K562 (cell line): ENCODE results near the gene APOM. TPM values are rescaled to one million over a fixed set of nuclear protein-coding genes. Genes with fewer than 3 reads are reported as not detected.

Experiments
- ATAC-seq: fragments of 200-7000 bp; cut with Tn5 transposase; 3 replicates; pipeline ENCODE4 v1.9.1; 2020; ENCODE audit warnings: moderate library complexity
- BruUV-seq: library from RNA; stranded (reverse); fragments of 400-500 nt; replicated peaks from 2 replicates; lab custom pipeline; 2021; lab: Mats Ljungman, UMichigan
- CTCF ChIA-PET: fragments of 300-600 bp; formaldehyde crosslinking; extraction: SDS; loops from one replicate; lab custom pipeline; 2021; ENCODE audit warnings: low intra/inter-chr PET ratio; lab: Yijun Ruan, JAX
- POLR2A ChIA-PET: fragments of 300-600, 350-650 bp; sonication (Branson Sonifier 250); formaldehyde crosslinking; extraction: SDS; loops from one replicate; lab custom pipeline; 2021; ENCODE audit warnings: antibody characterized with exemption, inconsistent platforms; lab: Yijun Ruan, JAX
- DNase-seq, 4 experiments: peaks; one replicate each; pipeline versions ENCODE4 v3.0.0 to v3.0.0-alpha.2; 2011 to 2018; ENCODE audit warnings: low spot score in 3 of 4, mixed read lengths in 3 of 4; ENCODE audit errors: extremely low read depth in 1 of 4
- FAIRE-seq: peaks from 2 replicates; lab custom pipeline; 2011; peaks lifted over from hg19 to GRCh38; lab: Jason Lieb, UNC
- H2AFZ ChIP-seq: 2 replicates; pipeline ENCODE4 v1.6.0; 2011; ENCODE audit warnings: low read depth, low read length, control low read depth, inconsistent platforms
- H3K27ac ChIP-seq: fragments of 200-600 bp; 3 replicates; pipeline ENCODE4 v1.8.0; 2011; ENCODE audit warnings: low read depth, mild to moderate bottlenecking, control low read depth, inconsistent platforms, low read length, moderate library complexity, mixed read lengths; ENCODE audit errors: extremely low read depth
- H3K27me3 ChIP-seq, 2 experiments: fragments of 300-600 bp in 1 of 2; 2 replicates in 1 of 2; 3 replicates in 1 of 2; pipeline versions ENCODE4 v1.6.0 to v1.8.0; 2011; ENCODE audit warnings: inconsistent platforms in 2 of 2, low read length in 2 of 2, mild to moderate bottlenecking in 1 of 2, mixed read lengths in 1 of 2, moderate library complexity in 1 of 2; ENCODE audit not compliant: control insufficient read depth in 2 of 2, insufficient read depth in 2 of 2
- H3K36me3 ChIP-seq: fragments of 300-600 bp; 3 replicates; pipeline ENCODE4 v1.8.0; 2011; ENCODE audit warnings: mild to moderate bottlenecking, low read length, inconsistent platforms; ENCODE audit not compliant: control insufficient read depth, insufficient read depth
- H3K4me1 ChIP-seq, 2 experiments: fragments of 200-600 bp in 1 of 2; replicated peaks in 1 of 2; 2 replicates in 1 of 2; 3 replicates in 1 of 2; pipeline versions ENCODE4 v1.5.1 to v1.8.0; 2011; ENCODE audit warnings: inconsistent platforms in 2 of 2, low read length in 2 of 2, mild to moderate bottlenecking in 1 of 2, mixed read lengths in 1 of 2, moderate library complexity in 1 of 2; ENCODE audit not compliant: control insufficient read depth in 2 of 2, insufficient read depth in 2 of 2
- H3K4me2 ChIP-seq: 2 replicates; pipeline ENCODE4 v1.6.1; 2011; ENCODE audit warnings: low read length, control low read depth, inconsistent platforms, mixed read lengths; ENCODE audit not compliant: insufficient read depth
- H3K4me3 ChIP-seq: fragments of 200-600 bp; sonication (generic), shearing (Covaris generic); 2 replicates; pipeline ENCODE4 v1.5.1; 2016; ENCODE audit warnings: control low read depth, inconsistent platforms
- H3K79me2 ChIP-seq: fragments of 200-600 bp; 3 replicates; pipeline ENCODE4 v1.8.0; 2011; ENCODE audit warnings: low read length, inconsistent platforms; ENCODE audit not compliant: control insufficient read depth, insufficient read depth
- H3K9ac ChIP-seq, 2 experiments: 2 replicates each; pipeline versions ENCODE4 v1.6.0 to v1.6.1; 2011; ENCODE audit warnings: low read depth in 2 of 2, low read length in 2 of 2, control low read depth in 1 of 2, inconsistent platforms in 1 of 2, mild to moderate bottlenecking in 1 of 2, mixed read lengths in 1 of 2; ENCODE audit not compliant: insufficient read depth in 1 of 2
- H3K9me1 ChIP-seq: one replicate; pipeline ENCODE4 v1.6.0; 2011; ENCODE audit warnings: inconsistent platforms, mild to moderate bottlenecking, low read length, moderate library complexity; ENCODE audit not compliant: control insufficient read depth, insufficient read depth
- H3K9me3 ChIP-seq: replicated peaks from 2 replicates; pipeline ENCODE4 v1.5.1; 2011; ENCODE audit warnings: low read depth, low read length, inconsistent platforms; ENCODE audit not compliant: control insufficient read depth, insufficient read depth
- H4K20me1 ChIP-seq: replicated peaks from 2 replicates; pipeline ENCODE4 v1.6.1; 2011; ENCODE audit warnings: low read length, inconsistent platforms, mixed read lengths; ENCODE audit not compliant: control insufficient read depth, insufficient read depth
- ADNP ChIP-seq: fragments of 200-800 bp; sonication (Bioruptor generic); IDR thresholded peaks from 2 replicates; pipeline ENCODE4 v1.6.1; 2016; ENCODE audit warnings: missing genetic modification characterization, missing compliant biosample characterization
- FUS ChIP-seq: fragments of 200-400 bp; formaldehyde crosslinking; optimal IDR thresholded peaks from 2 replicates; pipeline ENCODE3; 2017; ENCODE audit warnings: low read depth, low read length
- NR1H2 ChIP-seq: sonication (generic); formaldehyde crosslinking; IDR thresholded peaks from 2 replicates; pipeline ENCODE4 v1.4.0; 2020; ENCODE audit warnings: mild to moderate bottlenecking, missing genetic modification reagents
- SOX6 ChIP-seq: fragments of 450-650 bp; IDR thresholded peaks from 2 replicates; pipeline ENCODE4 v1.6.1; 2014; ENCODE audit warnings: mild to moderate bottlenecking
- TEAD4 ChIP-seq, 2 experiments: sonication (generic) in 1 of 2; formaldehyde crosslinking in 1 of 2; IDR thresholded peaks; 2 replicates each; pipeline versions ENCODE4 v1.6.1 to v1.8.0; 2012 to 2022; ENCODE audit warnings: borderline replicate concordance in 1 of 2, inconsistent platforms in 1 of 2, low read length in 1 of 2, mild to moderate bottlenecking in 1 of 2, missing genetic modification reagents in 1 of 2
- YBX1 ChIP-seq: fragments of 450-650 bp; IDR thresholded peaks from 2 replicates; pipeline ENCODE4 v1.7.1; 2016; ENCODE audit warnings: mild to moderate bottlenecking
- ZFP36 ChIP-seq: fragments of 150-350 bp; IDR thresholded peaks from 2 replicates; pipeline ENCODE4 v1.6.1; 2018; ENCODE audit warnings: low read length, low read depth; ENCODE audit not compliant: partially characterized antibody
- ZNF644 ChIP-seq: fragments of 200-800 bp; sonication (Bioruptor generic); IDR thresholded peaks from 2 replicates; pipeline ENCODE4 v1.6.1; 2016; ENCODE audit warnings: low read depth, missing genetic modification characterization, missing compliant biosample characterization
- WGBS: fragments of 100-300 bp; shearing (Covaris generic); methylation state at CpG from one replicate; pipeline ENCODE4 v1.1.6; 2016; ENCODE audit warnings: low coverage, mixed read lengths; ENCODE audit not compliant: insufficient coverage; ENCODE audit errors: missing lambda C conversion rate; 5-methylcytosine and 5-hydroxymethylcytosine counted together
- in situ Hi-C: fragments of 300-500 bp; cut with MboI; formaldehyde crosslinking; loops from 4 replicates; pipeline ENCODE4 v1.15.0; 2018; ENCODE audit warnings: inconsistent platforms, mixed read lengths
- intact Hi-C: fragments of 100-400 bp; cut with micrococcal nuclease; formaldehyde crosslinking; loops from 2 replicates; pipeline ENCODE4 v1.14.2; 2022
- polyA plus RNA-seq, 8 experiments: library from polyadenylated mRNA; depleted of rRNA in 4 of 8; stranded (reverse) in 5 of 8; unstranded in 3 of 8; fragments of >200 nt; fragmentation: Nextera tagmentation in 2 of 8; fragmentation: Illumina TruSeq in 1 of 8; extraction: Ambion mirVana in 2 of 8; extraction: Trizol in 1 of 8; gene quantifications; 2 replicates each; pipeline versions ENCODE4 v1.2.1 to v1.2.3, GENCODE V29; 2011 to 2014; ENCODE audit warnings: inconsistent platforms in 1 of 8, missing spikeins in 1 of 8
- total RNA-seq, 7 experiments: library from RNA; depleted of rRNA in 6 of 7; stranded (reverse); fragments of >200 nt in 6 of 7; fragmentation: Illumina TruSeq in 2 of 7; extraction: Trizol in 2 of 7; gene quantifications; 2 replicates each; pipeline versions ENCODE4 v1.2.1 to v1.2.3, GENCODE V29; 2011 to 2021; ENCODE audit warnings: low replicate concordance in 1 of 7
- TF ChIP-seq, protein P1 (sequence below): fragments of 150-350 bp; conservative IDR thresholded peaks from 2 replicates; pipeline ENCODE4 v1.6.1; 2014; ENCODE audit warnings: low read length

APOM gene
- total and polyA plus RNA-seq, 9 of the 15 experiments (the other 6 are each of a cell fraction or from before 2014, with no cell fraction given) = 5.7 to 24.3 (median 10.4) TPM

DNA sequence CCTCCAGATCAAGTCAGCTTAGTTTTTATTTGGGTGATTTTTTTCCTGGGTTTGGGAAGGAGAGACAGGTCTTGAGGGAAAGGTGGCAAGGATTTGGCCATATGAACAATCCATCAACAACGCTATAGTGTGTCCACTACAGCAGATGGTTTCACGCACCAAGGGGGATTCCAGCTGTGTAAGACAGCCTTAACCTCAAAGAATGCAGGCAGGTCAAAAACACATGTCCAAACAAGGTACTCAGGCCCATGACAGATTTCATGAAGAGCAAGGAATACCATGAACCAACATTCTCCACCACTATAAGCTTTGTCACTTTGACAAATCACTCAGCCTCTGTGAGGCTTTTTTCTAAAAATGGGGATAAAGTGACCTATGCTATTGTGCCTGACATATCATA, 38.7 kb upstream of the APOM start:
- peaks cover 28 to 41% of the 10 kb centered on the region in 2 experiments for H3K4me1 ChIP-seq
- no peak for TF ChIP-seq FUS
- no peak for TF ChIP-seq ZFP36
- no peak for TF ChIP-seq YBX1
- TF ChIP-seq, protein P1, sequence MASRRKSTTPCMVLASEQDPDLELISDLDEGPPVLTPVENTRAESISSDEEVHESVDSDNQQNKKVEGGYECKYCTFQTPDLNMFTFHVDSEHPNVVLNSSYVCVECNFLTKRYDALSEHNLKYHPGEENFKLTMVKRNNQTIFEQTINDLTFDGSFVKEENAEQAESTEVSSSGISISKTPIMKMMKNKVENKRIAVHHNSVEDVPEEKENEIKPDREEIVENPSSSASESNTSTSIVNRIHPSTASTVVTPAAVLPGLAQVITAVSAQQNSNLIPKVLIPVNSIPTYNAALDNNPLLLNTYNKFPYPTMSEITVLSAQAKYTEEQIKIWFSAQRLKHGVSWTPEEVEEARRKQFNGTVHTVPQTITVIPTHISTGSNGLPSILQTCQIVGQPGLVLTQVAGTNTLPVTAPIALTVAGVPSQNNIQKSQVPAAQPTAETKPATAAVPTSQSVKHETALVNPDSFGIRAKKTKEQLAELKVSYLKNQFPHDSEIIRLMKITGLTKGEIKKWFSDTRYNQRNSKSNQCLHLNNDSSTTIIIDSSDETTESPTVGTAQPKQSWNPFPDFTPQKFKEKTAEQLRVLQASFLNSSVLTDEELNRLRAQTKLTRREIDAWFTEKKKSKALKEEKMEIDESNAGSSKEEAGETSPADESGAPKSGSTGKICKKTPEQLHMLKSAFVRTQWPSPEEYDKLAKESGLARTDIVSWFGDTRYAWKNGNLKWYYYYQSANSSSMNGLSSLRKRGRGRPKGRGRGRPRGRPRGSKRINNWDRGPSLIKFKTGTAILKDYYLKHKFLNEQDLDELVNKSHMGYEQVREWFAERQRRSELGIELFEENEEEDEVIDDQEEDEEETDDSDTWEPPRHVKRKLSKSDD = no peak
- TF ChIP-seq ADNP = no peak
- TF ChIP-seq NR1H2 (CRISPR knock-in tag) = no peak
- no peak for TF ChIP-seq TEAD4 (IDR thresholded peaks at IDR 0.05; ENCODE audit: low read length)
- no peak for TF ChIP-seq TEAD4 (CRISPR knock-in tag; IDR thresholded peaks at IDR 0.05; ENCODE audit: borderline replicate concordance)
- TF ChIP-seq SOX6 = no peak
- no peak for TF ChIP-seq ZNF644

More for the DNA sequence above, 38.7 kb upstream of the APOM start:
- peaks cover under 1% of the 10 kb centered on the region for H3K9me1 ChIP-seq
- H3K4me2 ChIP-seq = no peak overlapping the region
- BruUV-seq = no TSS peak
- H3K9me3 ChIP-seq = no peaks in the 10 kb centered on the region
- POLR2A ChIA-PET = interaction anchor here (0.6 to 1.1 kb wide), 2 partner anchors 43 to 217 kb away, joined by 3 to 5 read pairs; no protein-coding TSS in a partner anchor
- FAIRE-seq (no peak), ATAC-seq (no peak), DNase-seq (no peak)
- H4K20me1 ChIP-seq = 0 out of 2 replicates have a peak, but pooled peaks cover 1% of the 10 kb centered on the region
- H3K36me3 ChIP-seq = peaks cover 11% of the 10 kb centered on the region
- H3K27ac ChIP-seq = no peak overlapping the region
- no peaks in the 10 kb centered on the region for H3K27me3 ChIP-seq
- CTCF ChIA-PET = no interaction called here
- intact Hi-C loops (no loop called here), in situ Hi-C loops (no loop called here)
- H2AFZ ChIP-seq = no peak overlapping the region
- peaks cover 14% of the 10 kb centered on the region for H3K79me2 ChIP-seq
- no peak overlapping the region for H3K4me3 ChIP-seq
- no peak overlapping the region for H3K9ac ChIP-seq
- WGBS = 44% methylated on average over 2 of the region's 2 CpGs
